Ishikawa (cell line): Measurements from ENCODE around the gene PRDM8.

ENCODE experiments used
- CEBPB ChIP-seq: IDR thresholded peaks from 2 replicates; pipeline ENCODE4 v1.6.1; 2012
- CREB1 ChIP-seq: IDR thresholded peaks from 2 replicates; pipeline ENCODE4 v1.6.1; 2012; ENCODE audit warnings: low read depth
- EGR1 ChIP-seq: IDR thresholded peaks from 2 replicates; pipeline ENCODE4 v1.6.1; 2012
- EP300 ChIP-seq: IDR thresholded peaks from 2 replicates; pipeline ENCODE4 v1.6.1; 2012; ENCODE audit warnings: borderline replicate concordance
- FOXM1 ChIP-seq: IDR thresholded peaks from 2 replicates; pipeline ENCODE4 v1.6.1; 2012; ENCODE audit warnings: low read depth, borderline replicate concordance
- MAX ChIP-seq: IDR thresholded peaks from 2 replicates; pipeline ENCODE4 v1.6.1; 2012
- NFIC ChIP-seq: IDR thresholded peaks from 2 replicates; pipeline ENCODE4 v1.6.1; 2012
- RAD21 ChIP-seq: IDR thresholded peaks from 2 replicates; pipeline ENCODE4 v1.6.1; 2012; ENCODE audit warnings: low read depth
- REST ChIP-seq: IDR thresholded peaks from 2 replicates; pipeline ENCODE4 v1.6.1; 2012; ENCODE audit warnings: low read depth, mild to moderate bottlenecking
- TAF1 ChIP-seq: IDR thresholded peaks from 2 replicates; pipeline ENCODE4 v1.6.1; 2012; ENCODE audit warnings: low read depth, mild to moderate bottlenecking
- TCF12 ChIP-seq: IDR thresholded peaks from 2 replicates; pipeline ENCODE4 v1.6.1; 2012; ENCODE audit warnings: low read depth
- TEAD4 ChIP-seq: IDR thresholded peaks from 2 replicates; pipeline ENCODE4 v1.6.1; 2012
- YY1 ChIP-seq: IDR thresholded peaks from 2 replicates; pipeline ENCODE4 v1.6.1; 2012; ENCODE audit warnings: low read depth
- ZBTB7A ChIP-seq: IDR thresholded peaks from 2 replicates; pipeline ENCODE4 v1.6.1; 2012; ENCODE audit warnings: low read depth
- TF ChIP-seq, protein P1 (sequence below): IDR thresholded peaks from 2 replicates; pipeline ENCODE4 v1.6.1; 2012

The PRDM8 gene

GRCh38 chr4:80188801-80189458, 8.4 kb upstream of the PRDM8 start:
- no peak for TF ChIP-seq TAF1
- no peak for TF ChIP-seq MAX
- TF ChIP-seq EP300 = no peak
- TF ChIP-seq TCF12 = no peak
- TF ChIP-seq, protein P1, sequence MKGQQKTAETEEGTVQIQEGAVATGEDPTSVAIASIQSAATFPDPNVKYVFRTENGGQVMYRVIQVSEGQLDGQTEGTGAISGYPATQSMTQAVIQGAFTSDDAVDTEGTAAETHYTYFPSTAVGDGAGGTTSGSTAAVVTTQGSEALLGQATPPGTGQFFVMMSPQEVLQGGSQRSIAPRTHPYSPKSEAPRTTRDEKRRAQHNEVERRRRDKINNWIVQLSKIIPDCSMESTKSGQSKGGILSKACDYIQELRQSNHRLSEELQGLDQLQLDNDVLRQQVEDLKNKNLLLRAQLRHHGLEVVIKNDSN = no peak

DNA sequence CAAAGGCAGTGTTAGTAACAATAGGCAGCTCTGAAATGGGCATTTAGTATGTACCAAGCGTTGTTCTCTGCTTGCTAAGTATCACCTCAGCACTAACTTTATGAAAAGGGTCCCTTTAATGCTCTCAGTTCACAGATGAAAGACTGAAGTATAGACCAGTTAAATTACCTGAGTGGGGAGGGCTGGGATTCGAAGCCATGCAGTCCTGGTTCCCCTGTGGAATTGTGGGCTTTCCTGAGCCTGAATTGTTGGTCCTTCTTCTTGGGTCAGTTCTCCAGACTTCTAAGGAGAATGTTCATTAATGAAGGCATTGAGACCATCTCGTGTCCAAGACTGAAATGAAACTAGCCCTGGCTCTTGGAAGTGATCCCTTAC, 7.7 kb upstream of the PRDM8 start:
- TF ChIP-seq TEAD4 = no peak
- TF ChIP-seq RAD21 = no peak
- no peak for TF ChIP-seq CREB1
- no peak for TF ChIP-seq EGR1
- TF ChIP-seq, protein P1 = no peak
- no peak for TF ChIP-seq MAX
- TF ChIP-seq ZBTB7A = no peak
- no peak for TF ChIP-seq EP300
- TF ChIP-seq CEBPB = no peak
- no peak for TF ChIP-seq YY1
- TF ChIP-seq TCF12 = no peak
- no peak for TF ChIP-seq REST
- TF ChIP-seq FOXM1 = no peak
- TF ChIP-seq NFIC = no peak
- TF ChIP-seq TAF1 = no peak

- TF ChIP-seq TCF12 = no peak
- no peak for TF ChIP-seq REST
- TF ChIP-seq, protein P1 = no peak
These were observed 7.2 kb upstream of the PRDM8 start for GRCh38 chr4:80189956-80190677.

GRCh38 chr4:80192252-80192866, 4.9 kb upstream of the PRDM8 start:
- TF ChIP-seq YY1 (no peak), RAD21 (no peak), FOXM1 (no peak), TAF1 (no peak), CREB1 (no peak), EGR1 (no peak), REST (no peak), ZBTB7A (no peak), EP300 (no peak), NFIC (no peak), TCF12 (no peak), TEAD4 (no peak), MAX (no peak), CEBPB (no peak)
- TF ChIP-seq, protein P1 = no peak
